ENCODE data around the gene CAPS.

CAPS gene

DNA sequence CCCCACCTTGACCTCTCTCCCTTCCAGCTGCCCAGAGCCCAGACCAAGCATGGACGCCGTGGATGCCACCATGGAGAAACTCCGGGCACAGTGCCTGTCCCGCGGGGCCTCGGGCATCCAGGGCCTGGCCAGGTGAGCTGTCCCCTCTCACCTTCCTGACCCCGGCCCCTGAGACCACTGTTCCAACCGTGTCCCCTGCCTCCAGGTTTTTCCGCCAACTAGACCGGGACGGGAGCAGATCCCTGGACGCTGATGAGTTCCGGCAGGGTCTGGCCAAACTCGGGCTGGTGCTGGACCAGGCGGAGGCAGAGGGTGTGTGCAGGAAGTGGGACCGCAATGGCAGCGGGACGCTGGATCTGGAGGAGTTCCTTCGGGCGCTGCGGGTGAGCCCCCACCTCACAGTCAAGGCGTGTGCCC, 312 bp downstream of the CAPS start:
- FAIRE-seq, result no peak

DNA sequence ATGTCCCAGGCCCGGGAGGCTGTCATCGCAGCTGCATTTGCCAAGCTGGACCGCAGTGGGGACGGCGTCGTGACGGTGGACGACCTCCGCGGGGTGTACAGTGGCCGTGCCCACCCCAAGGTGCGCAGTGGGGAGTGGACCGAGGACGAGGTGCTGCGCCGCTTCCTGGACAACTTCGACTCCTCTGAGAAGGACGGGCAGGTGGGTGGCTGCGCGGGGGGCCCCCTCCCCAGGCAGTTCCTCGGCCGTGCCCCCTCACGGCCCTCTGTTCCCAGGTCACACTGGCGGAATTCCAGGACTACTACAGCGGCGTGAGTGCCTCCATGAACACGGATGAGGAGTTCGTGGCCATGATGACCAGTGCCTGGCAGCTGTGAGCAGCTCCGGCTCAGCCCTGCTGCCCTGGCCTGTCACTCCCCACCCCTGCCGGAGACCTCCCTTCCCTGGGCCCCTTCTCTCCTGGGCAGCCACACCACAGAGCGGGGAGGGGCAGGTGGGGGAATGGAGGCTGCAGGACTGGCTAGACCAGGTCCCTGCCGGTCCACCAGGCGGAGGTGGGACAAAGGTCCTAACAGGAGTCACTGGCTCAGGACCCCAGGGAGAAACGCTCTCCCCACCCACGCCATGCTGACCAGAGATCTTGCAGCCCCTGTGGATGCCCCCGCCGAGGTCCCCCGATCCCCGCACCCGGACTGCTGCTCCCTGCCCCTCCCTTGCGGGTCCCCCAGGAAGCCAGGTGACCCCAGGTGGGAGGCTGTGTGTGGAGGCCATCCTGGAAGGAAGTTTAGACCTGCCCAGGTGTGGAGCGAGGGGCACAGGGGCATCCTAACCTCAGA, 1.1 kb downstream of the CAPS start:
- FAIRE-seq, result no peak

DNA sequence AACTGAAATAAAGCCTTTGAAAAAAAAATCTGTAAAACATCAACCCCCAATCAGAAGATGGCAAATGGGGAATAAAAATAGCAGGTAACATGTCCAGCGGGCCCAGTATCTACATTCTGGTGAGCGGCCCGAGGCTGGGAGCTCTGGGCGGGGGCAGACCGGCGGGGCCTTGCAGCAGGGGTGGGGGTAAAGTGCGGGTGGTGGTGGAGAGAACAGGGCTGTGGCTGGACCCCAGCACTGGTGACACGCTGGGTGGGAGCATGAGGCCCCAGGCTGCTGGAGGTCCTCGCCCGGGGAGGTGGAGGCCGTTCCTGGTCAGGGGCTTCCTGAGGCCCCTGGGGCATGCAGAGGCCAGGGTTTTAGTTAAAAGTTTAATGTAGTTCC, 1.7 kb downstream of the CAPS start:
- FAIRE-seq, result no peak

DNA sequence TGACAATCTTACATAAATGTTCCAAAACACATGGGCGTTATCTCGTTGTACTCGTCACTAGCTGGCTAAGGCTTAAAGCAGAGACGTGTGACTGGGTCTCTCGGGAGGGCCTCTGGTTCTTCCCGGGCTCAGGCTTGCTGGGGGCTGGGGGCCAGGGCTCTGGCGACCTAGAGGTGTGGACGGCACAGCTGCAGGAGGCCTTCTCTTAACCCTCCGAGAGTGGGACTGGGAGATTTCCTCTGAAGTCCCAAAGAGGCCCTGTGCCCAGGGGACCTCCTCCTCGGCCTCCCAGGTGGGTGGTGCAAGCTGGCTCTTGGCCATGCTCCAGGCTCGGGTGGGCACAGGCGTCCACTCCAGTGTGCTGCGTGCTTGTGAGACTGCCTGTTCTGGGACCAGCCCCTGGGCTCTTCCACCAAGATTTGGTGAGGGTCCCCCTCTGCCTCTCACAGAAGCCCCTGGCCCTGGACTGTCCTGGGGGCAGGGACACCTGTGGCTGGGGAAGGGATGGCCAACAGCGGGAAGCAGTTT, 2.2 kb downstream of the CAPS start:
- FAIRE-seq, result no peak

DNA sequence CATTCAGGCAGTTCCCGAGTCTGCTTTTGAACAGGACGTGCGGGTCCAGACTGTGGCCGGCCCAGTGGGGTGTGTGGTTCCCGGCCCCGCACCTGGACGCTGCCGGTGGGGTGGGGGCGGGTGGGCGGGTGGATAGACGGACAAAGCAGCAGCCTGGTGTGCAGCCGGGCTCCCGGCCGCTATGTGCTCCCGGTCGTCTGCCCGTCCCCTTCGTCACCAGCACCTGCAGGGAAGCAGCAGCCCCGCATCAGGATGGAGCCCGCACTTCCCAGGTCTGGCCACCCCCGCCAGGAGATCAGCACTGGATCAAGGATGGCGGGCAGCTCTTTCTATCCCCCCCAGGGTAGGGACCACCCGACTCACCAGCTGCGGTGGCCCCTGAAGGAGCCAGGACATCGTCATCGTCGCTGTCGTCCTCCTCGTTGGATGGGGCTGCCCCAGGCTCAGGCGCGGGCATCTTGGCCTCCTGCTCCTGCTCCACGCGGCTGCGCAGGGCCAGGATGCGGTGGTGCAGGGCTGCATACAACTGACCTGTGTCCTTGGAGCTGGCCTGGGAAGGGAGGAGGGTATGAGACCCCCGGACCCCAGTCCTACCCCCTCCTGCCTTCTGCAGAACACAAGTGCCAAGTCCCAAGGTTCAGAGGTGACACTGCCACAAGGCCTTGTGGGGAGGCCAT, 3.5 kb downstream of the CAPS start:
- no peak for FAIRE-seq

DNA sequence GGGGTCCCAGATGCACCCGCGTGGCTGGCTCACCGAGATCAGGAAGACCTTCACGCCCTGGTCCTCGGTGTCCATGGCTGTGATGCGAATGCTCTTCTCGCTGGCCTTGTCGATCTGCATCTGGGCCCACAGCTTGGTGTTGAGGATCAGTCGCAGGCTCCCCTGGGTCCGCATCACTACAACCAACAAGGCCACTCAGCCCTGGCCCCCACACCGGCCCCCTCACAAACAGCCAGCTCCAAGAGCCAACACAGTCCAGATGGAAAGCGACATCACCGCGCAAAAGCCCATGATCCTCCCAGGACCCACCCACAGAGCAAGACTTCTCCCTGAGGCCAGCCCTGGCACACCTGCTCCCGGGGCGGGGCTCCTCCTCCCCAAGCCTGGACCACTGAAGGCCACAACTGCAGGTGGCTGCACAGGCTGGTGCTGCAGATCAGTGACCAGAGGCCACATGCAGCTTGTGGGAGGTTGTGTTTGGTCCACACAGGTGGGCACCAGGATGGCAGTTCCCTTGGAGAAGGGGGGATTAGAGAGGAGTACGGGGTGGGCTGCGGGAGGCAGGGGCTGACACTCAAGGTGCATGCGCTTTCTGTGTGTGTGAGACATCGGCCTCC, 4.5 kb downstream of the CAPS start:
- FAIRE-seq, result no peak

DNA sequence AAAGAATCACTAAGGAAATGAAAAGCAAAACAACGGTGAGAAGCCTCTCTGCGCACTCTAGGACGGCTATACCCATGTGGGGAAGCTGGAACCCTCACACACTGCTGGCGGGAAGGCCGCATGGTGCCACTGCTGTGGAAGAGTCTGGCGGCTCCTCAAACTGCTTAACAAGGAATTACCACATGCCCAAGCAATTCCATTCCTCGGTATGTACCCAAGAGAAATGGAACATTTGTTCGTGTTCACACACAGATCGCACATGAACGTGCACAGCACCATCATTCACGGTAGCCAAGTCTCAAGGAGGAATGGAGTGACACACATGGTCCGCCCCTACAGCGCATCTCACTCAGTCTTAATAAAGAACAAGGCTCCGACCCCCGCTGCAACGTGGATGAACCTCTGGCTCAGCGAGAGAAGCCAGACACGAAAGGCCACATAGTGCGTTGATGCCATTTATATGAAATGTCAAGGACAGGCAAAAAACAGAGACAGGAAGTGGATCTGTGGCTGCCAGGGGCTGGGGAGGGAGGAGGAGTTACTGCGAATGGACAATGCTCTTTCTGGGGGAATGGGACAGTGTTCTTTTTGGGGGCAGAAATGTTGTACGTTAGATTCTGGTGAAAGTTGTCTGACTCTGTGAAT, 7.6 kb downstream of the CAPS start:
- FAIRE-seq, result no peak

DNA sequence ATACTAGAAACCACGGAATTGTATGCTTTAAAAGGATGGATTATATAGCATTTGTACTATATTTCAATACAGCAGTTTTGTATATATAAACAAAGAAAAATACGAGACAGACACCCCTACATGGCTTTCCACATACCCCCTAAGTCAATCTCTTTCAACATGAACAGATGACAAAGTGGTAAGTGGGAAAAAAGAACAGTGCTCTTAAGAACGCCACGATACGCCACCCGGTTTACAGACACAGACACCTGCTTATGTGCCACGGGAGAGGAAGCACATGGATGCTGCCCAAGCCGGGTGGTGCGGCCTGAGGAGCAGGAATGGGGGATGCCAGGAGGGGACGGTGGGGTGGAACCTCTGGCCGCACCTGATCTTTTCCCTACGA, 8.1 kb downstream of the CAPS start:
- no peak for FAIRE-seq

DNA sequence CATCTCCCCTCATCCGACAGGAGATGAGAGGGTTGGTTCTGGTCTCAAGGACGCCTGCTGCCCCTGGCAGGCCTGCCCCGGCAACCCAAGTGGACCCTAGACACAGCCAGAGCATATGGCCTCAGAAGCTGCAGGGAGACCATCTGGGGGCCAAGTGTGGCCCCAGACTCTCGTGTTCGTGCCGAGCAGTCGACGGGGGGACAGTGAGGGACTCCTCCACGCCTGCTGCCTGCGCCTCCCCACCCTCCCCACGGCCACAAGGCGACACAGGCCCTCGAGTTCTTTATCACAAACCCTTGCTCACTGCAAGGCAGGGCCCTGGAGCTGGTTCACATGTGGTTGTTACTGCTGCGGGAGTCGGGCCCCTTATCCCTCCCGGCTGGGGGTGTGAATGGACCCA, 9.3 kb downstream of the CAPS start:
- FAIRE-seq, result no peak

DNA sequence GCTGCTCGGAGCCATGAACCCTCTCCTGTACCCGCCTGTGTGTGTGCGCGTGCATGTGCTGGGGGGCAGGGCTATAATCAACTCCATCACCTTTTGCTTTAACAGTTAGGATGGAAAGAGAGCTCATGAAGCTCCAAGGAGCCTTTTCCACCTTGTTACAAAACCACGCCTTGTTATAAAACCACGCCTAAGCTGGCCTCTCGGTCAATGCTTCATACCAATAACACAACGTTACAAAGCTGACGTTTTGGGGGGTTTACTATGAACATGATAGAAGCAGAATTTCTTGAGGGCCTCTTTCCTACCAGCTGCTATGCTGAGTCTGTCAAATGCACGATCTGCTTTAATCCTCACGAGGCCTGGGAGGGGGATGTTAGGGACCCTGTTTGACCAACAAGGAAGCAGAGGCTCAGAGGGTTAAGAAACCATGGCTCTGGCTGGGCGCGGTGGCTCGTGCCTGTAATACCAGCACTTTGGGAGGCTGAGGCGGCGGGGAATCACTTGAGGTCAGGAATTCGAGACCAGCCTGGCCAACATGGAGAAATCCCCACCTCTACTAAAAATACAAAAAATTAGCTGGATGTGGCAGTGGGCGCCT, 11.9 kb downstream of the CAPS start:
- FAIRE-seq, result no peak

DNA sequence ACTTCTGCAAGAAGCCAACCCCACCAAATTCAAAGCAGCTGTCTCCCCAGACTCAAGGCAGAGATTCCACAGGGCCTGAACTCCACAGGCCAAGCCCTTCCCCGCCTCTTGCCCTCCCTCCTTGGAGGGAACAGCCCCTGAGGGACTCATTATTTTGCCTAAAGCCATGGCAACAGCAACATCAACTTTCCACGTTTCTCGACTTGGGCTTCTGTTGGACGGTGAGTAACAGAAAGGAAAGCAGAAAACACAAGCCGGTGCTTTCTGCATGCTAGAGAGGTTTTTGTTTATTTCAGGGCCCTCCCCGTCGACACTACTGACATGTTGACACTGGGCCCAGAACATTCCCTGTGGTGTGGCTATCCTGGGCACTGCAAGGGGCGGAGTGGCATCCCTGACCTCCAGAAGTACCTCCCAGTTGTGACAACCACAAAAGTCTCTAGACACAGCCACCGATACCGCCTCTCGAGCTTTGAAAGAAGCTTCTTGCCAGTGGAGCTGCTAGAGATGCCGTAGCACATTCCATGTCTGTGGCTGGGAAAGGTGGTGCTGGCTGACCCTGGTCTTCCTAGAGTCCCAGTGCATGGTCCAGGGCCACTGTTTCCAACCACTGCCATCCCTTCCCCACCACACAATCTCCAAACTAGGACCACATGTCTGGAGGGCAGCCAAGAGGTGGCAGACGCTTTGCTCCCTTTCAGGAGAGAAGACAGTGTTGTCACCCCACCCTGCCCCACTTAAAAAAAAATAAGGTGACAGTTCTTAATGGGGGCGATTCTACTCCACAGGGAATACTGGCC, 12.8 kb downstream of the CAPS start:
- no peak for FAIRE-seq

DNA sequence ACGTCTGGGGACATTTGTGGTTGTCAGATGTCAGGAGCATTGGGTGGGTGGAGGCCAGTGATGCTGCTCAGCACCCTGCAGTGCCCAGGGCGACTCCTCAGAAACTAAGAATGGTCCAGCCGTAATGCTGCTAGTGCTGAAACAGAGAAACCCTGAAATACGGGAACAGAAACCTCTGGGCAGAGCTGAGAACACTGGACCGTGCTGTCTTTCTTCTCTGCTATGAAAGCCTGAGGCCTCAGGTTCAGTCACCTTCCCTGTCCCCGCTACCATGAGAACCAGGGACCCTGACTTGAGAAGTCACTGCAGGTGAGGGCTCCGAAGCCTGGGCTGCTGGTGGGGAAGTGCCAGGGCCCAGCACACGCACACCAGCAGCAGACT, 13.4 kb downstream of the CAPS start:
- no peak for FAIRE-seq

DNA sequence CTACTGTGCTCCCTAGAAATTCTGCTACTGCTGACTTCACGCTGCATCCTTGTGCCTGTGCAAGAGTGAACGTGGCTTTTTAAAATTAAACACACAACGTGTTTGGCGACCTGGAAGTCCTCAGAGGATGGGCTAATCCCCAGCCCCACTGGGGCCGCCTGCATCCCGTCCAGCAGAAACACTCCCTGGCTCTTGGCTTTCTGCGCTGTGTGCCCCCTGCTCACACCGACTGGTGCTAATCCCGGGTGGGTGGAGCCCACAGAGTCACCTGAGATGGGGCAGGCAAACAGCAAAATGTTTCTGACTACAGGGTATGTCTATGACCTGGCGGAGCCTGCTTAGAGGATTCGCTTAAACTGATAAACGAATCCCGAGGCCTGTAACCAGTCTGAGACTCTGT, 15.1 kb downstream of the CAPS start:
- no peak for FAIRE-seq

DNA sequence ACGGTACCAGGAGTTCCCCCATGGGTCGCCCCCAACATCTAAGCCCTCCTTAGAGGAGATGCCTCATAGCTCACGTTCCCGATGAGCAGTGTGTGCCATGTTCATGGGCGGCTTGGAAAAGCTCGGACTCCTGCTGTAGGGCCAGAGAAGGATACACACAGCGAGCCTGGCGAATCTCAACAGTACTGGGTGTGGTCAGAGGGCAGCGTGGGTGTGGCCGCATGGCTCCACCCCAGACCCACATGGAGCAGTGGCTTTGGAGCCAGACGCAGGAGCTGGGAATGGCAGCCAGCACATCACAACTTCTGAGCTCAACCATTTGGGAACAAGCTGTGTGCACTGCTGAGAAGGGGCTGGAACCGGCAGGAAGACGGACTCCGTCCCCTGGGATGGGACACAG, 15.6 kb downstream of the CAPS start:
- no peak for FAIRE-seq

DNA sequence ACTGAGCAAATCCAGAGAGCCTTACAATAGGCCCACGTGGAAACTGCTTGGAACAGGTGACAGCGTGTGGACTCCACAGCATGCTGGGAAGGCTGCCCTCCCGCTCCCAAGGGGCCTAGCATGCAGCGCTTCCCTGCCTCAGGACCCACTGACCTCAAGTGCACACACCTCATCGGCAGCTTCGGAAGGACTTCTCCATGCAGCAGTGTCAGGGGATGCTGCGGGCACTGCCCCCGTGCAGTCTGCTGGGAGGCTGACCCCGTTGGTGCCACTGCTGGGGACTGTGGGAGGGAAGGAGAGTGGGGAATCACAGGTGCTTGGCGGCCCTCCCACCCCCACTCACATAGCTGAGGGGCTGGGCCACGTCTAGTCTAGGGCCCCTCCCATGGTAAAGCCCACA, 17.2 kb downstream of the CAPS start:
- FAIRE-seq, result no peak

DNA sequence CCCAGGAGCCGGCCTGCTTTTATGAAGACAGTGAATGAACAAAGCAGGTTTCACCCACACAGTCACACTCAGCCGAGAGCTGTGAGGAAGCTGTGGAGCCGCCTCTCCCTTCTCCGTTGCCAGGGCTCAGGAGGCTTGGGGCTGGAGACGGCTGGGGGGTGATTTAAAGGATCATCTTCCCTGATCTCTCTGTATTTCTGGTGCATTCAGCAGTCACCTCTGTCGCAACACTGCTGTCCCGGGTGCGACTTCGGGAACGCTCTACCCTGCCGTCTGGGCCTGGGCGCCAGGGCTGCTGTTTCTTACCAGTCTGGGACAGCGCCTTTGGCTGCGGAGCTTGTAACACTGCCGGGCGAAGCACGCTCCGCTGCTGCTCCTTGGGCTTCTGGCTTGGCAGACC, 18.1 kb downstream of the CAPS start:
- no peak for FAIRE-seq

DNA sequence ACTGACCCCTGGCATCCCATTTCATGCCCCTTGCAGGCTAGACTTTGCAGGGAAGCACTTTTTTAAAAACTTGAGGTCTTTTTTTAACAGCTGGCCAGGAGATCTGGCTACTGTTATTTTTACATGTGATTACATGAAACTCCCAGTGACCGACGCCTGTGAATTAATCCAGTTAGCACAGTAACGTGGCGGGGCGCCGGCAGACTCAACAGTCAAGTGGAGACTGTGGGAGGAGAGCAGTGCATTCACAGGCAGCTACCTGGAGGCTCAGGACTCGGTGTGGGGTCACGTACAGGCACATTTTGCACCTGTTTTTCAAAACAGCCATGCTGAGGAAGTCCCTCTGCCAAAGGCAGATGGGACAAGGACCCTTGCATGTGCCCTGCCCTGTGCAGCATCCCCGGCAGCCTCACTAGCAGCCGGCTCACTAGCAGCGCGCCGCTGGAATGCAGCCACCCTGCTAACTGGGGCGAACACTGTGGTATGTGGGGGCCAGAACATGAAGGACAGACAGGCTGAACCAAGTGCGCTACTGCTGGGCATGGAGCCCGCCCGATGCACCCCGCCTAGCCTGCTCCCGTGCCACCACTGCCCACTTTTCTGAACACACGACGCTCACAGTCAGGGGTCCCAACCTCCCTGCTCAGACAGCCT, 18.7 kb downstream of the CAPS start:
- FAIRE-seq, result no peak

DNA sequence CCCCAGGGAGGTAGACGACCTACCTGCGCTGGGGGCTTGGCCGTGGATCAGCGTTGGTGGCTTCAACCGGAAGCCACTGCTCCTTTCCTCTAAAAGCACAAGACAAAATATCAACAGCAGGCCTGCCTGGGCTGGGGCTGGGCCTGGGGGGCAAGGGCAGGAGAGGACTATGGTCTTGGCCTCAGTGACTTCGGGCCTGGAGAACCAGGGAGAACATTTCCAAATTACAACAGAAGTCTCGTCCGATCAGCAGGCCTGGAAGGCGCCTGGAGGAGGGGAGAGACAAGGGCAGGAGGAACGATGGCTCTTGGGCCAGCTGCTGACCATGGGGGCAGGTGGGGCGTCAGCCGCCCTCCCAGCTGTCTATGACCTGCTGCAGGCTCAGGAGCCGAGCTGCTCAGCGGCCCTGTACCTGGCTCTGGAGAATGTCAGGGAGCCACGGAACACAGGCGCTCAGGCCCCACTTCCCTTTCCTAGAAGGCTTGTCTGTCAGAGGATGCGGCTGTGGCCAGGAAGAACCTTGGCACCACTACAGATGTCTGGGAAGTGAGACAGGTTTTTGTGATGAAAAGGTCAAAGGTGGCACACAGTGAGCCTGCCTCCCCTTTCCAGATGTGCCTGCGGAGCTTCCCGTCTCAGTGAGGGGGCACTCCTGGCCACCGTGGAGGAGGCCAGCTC, 19.5 kb downstream of the CAPS start:
- FAIRE-seq, result no peak

DNA sequence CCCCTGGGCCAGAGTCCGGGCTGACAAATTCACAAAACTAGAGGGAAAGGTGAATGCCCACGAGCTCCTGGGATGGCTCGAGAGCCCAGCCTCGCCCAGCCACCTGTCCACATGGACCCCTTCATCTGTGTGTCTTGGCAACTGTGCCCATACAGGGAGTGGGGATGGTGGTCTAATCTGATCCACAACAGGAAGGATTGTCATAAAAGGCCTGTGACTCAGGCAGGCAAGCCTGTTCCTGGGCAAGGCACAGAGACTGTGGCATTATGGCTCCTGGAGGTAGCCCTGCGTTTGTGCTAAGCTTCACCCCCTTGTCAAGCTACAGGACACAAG, 20.0 kb downstream of the CAPS start:
- FAIRE-seq, result no peak

DNA sequence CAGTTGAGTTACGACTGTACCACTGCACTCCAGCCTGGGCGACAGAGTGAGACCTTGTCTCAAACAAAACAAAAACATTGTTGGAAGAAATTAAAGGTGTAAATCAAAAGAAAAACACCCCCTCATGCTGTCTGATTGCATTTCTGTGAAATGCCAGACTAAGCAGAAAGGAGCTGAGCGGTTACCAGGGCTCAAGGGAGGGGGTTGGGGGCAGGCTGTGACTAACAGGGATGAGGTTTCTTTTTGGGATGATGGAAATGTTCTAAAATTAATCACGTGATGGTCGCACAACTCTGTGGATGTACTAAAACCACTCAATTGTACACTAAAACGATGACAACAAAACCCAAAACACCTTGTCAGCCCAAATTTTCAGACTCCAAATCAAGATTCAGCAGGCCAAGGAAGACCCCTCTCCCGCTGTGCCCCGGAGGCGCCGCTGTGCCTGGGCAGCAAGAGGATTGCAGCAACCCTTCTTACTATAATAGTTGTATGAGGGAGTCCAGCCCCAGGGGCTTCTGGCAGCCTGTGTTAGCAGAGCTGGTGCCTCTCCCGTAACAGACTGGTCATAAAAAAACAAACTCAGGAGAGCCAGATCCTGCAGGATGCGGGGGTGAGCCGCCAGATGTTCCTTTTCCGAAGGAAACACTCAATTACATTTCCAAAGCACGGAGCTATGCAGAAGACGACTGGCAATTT, 20.9 kb downstream of the CAPS start:
- FAIRE-seq, result no peak
